HepG2 (cell line): ENCODE results near the gene CDH13. TPM values are rescaled to one million over a fixed set of nuclear protein-coding genes. Genes with fewer than 3 reads are reported as not detected.

Experiments used
- ATAC-seq: fragments of 200-7000 bp; cut with Tn5 transposase; 3 replicates; pipeline ENCODE4 v1.9.1; 2020; ENCODE audit warnings: mild to moderate bottlenecking, moderate library complexity
- BruUV-seq: library from RNA; stranded (reverse); fragments of 400-500 nt; replicated peaks from 2 replicates; lab custom pipeline; 2021; lab: Mats Ljungman, UMichigan
- CTCF ChIA-PET: fragments of 300-600 bp; formaldehyde crosslinking; extraction: SDS; loops from one replicate; lab custom pipeline; 2021; ENCODE audit warnings: low total read pairs, inconsistent platforms, low intra/inter-chr PET ratio; lab: Yijun Ruan, JAX
- POLR2A ChIA-PET: fragments of 350-600 bp; sonication (Branson Sonifier 250); formaldehyde crosslinking; loops from one replicate; lab custom pipeline; 2020; ENCODE audit warnings: antibody characterized with exemption, inconsistent platforms; lab: Yijun Ruan, JAX
- DNase-seq: peaks from one replicate; pipeline ENCODE4 v3.0.0-alpha.2; 2015; ENCODE audit warnings: low spot score
- FAIRE-seq: peaks from 3 replicates; lab custom pipeline; 2011; peaks lifted over from hg19 to GRCh38; lab: Jason Lieb, UNC
- H2AFZ ChIP-seq: one replicate; pipeline ENCODE4 v1.6.1; 2011; ENCODE audit warnings: low read length, inconsistent platforms
- H3K27ac ChIP-seq: fragments of 300-600 bp; 3 replicates; pipeline ENCODE4 v1.8.0; 2011; ENCODE audit warnings: mixed run types, mild to moderate bottlenecking, mixed read lengths, low read length, inconsistent platforms; ENCODE audit not compliant: insufficient read depth; ENCODE audit errors: extremely low read length
- H3K27me3 ChIP-seq, 2 experiments: fragments of 200-600 bp in 1 of 2; 2 replicates in 1 of 2; 3 replicates in 1 of 2; pipeline versions ENCODE4 v1.6.0 to v1.8.0; 2011; ENCODE audit warnings: low read length in 2 of 2, mild to moderate bottlenecking in 2 of 2, moderate library complexity in 2 of 2, inconsistent platforms in 1 of 2; ENCODE audit not compliant: insufficient read depth in 2 of 2, control insufficient read depth in 1 of 2
- H3K36me3 ChIP-seq, 2 experiments: fragments of 200-600 bp in 1 of 2; replicated peaks in 1 of 2; 2 replicates in 1 of 2; 3 replicates in 1 of 2; pipeline versions ENCODE4 v1.5.1 to v1.8.0; 2011; ENCODE audit warnings: low read length in 2 of 2, inconsistent platforms in 1 of 2; ENCODE audit not compliant: insufficient read depth in 2 of 2, control insufficient read depth in 1 of 2
- H3K4me1 ChIP-seq: 2 replicates; pipeline ENCODE4 v1.5.1; 2012; ENCODE audit warnings: low read length, inconsistent platforms; ENCODE audit not compliant: insufficient read depth
- H3K4me2 ChIP-seq: 2 replicates; pipeline ENCODE4 v1.6.0; 2011; ENCODE audit warnings: low read depth, low read length, inconsistent platforms
- H3K4me3 ChIP-seq, 3 experiments: fragments of 200-600 bp in 1 of 3; sonication (generic), shearing (Covaris generic) in 1 of 3; replicated peaks in 1 of 3; 2 replicates each; pipeline ENCODE4 v1.5.1; 2011 to 2016; ENCODE audit warnings: low read length in 3 of 3, inconsistent platforms in 2 of 3, low read depth in 2 of 3, mild to moderate bottlenecking in 2 of 3, control low read depth in 1 of 3, mixed read lengths in 1 of 3; ENCODE audit not compliant: insufficient read depth in 1 of 3
- H3K79me2 ChIP-seq: one replicate; pipeline ENCODE4 v1.6.1; 2011; ENCODE audit warnings: low read length, inconsistent platforms; ENCODE audit not compliant: insufficient read depth
- H3K9ac ChIP-seq: 2 replicates; pipeline ENCODE4 v1.6.0; 2011; ENCODE audit warnings: mild to moderate bottlenecking, low read depth, low read length, inconsistent platforms; ENCODE audit not compliant: insufficient read depth
- H3K9me3 ChIP-seq: 2 replicates; pipeline ENCODE4 v1.5.1; 2012; ENCODE audit warnings: mild to moderate bottlenecking, low read length
- H4K20me1 ChIP-seq: 2 replicates; pipeline ENCODE4 v1.6.0; 2011; ENCODE audit warnings: inconsistent platforms, mild to moderate bottlenecking, low read length, moderate library complexity; ENCODE audit not compliant: insufficient read depth
- CHD2 ChIP-seq: IDR thresholded peaks from 2 replicates; pipeline ENCODE4 v1.6.1; 2011; ENCODE audit warnings: low read depth, low read length, improper control_type of control experiment
- DMTF1 ChIP-seq: sonication (generic); formaldehyde crosslinking; IDR thresholded peaks from 2 replicates; pipeline ENCODE4 v1.4.0; 2020; ENCODE audit warnings: mild to moderate bottlenecking, missing genetic modification reagents
- REST ChIP-seq, 2 experiments: IDR thresholded peaks; 2 replicates each; pipeline ENCODE4 v1.6.1; 2011 to 2012; ENCODE audit warnings: low read length in 2 of 2, borderline replicate concordance in 1 of 2, low read depth in 1 of 2, mild to moderate bottlenecking in 1 of 2, moderate library complexity in 1 of 2
- ZNF333 ChIP-seq: sonication (generic); formaldehyde crosslinking; IDR thresholded peaks from 2 replicates; pipeline ENCODE4 v1.4.0; 2020; ENCODE audit warnings: mild to moderate bottlenecking, missing genetic modification reagents, borderline replicate concordance
- ZNF605 ChIP-seq: sonication (generic); formaldehyde crosslinking; IDR thresholded peaks from 2 replicates; pipeline ENCODE4 v1.8.0; 2022; ENCODE audit warnings: mild to moderate bottlenecking, missing genetic modification reagents
- ZNF644 ChIP-seq: IDR thresholded peaks from 2 replicates; pipeline ENCODE4 v1.6.1; 2016; ENCODE audit warnings: low read depth
- ZSCAN29 ChIP-seq: sonication (generic); formaldehyde crosslinking; conservative IDR thresholded peaks from 2 replicates; pipeline ENCODE4 v1.4.0; 2020; ENCODE audit warnings: mild to moderate bottlenecking, missing genetic modification reagents
- WGBS: methylation state at CpG from one replicate; pipeline ENCODE4 v1.1.6; 2017; ENCODE audit warnings: low lambda C conversion rate; 5-methylcytosine and 5-hydroxymethylcytosine counted together
- in situ Hi-C: cut with HindIII; loops from 2 replicates; pipeline ENCODE4 v1.10.0; 2017; ENCODE audit warnings: low pct_unique_long_range_greater_than_20kb; ENCODE audit not compliant: extremely low pct_ligation_motif_present
- intact Hi-C: fragments of 100-400 bp; cut with micrococcal nuclease; formaldehyde crosslinking; loops from one replicate; pipeline ENCODE4 v1.10.0; 2022; ENCODE audit not compliant: unreplicated experiment
- polyA plus RNA-seq, 8 experiments: library from polyadenylated mRNA; depleted of rRNA in 3 of 8; stranded (reverse) in 7 of 8; unstranded in 1 of 8; fragments of >200 nt; fragmentation: Illumina TruSeq in 4 of 8; extraction: Trizol in 4 of 8; gene quantifications; 2 replicates each; pipeline versions ENCODE4 v1.2.1 to v1.2.3, GENCODE V29; 2011 to 2016; ENCODE audit warnings: low read depth in 4 of 8, missing spikeins in 1 of 8, mixed read lengths in 1 of 8; ENCODE audit not compliant: insufficient read depth in 1 of 8
- total RNA-seq, 5 experiments: library from RNA; depleted of rRNA; stranded (reverse); fragments of >200 nt; fragmentation: Illumina TruSeq; extraction: Trizol; gene quantifications; 2 replicates each; pipeline ENCODE4 v1.2.3, GENCODE V29; 2016; ENCODE audit warnings: low read depth in 1 of 5

The CDH13 gene
- total and polyA plus RNA-seq, 2 of the 13 experiments (the other 11 are each of a cell fraction or from before 2014, with no cell fraction given), result not detected

- TF ChIP-seq ZNF605, result no peak
- no peak for TF ChIP-seq DMTF1 (CRISPR knock-in tag)
These were observed 181.3 kb downstream of the CDH13 start (continued) for GRCh38 chr16:82808036-82808435.

- DNase-seq (no peak), FAIRE-seq (no peak), ATAC-seq (no peak)
- no peaks in the 10 kb centered on the region for H3K9me3 ChIP-seq
- no peaks in the 10 kb centered on the region for H3K79me2 ChIP-seq
- no peaks in the 10 kb centered on the region for H3K4me1 ChIP-seq
- H3K4me2 ChIP-seq, result no peak overlapping the region
- no peaks in the 10 kb centered on the region for H3K36me3 ChIP-seq
- 22% methylated on average over 6 of the region's 6 CpGs for WGBS
- H3K9ac ChIP-seq, result no peak overlapping the region
- intact Hi-C loops (no loop called here), in situ Hi-C loops (no loop called here)
- POLR2A ChIA-PET, result no interaction called here
- BruUV-seq, result no TSS peak
- no peak overlapping the region for H3K4me3 ChIP-seq
- TF ChIP-seq ZNF644 (CRISPR knock-in tag) (no peak), REST (IDR thresholded peaks at IDR 0.05; ENCODE audit: borderline replicate concordance in 1 of 2, low read depth in 1 of 2, low read length in 2 of 2) (peak in 1 of 2 experiments; percentile 18; a peak in 1 of 4 replicates), ZNF333 (no peak), ZSCAN29 (CRISPR knock-in tag) (no peak), CHD2 (no peak)
- no peaks in the 10 kb centered on the region for H3K27me3 ChIP-seq
- CTCF ChIA-PET, result no interaction called here
- H2AFZ ChIP-seq, result no peak overlapping the region
- H4K20me1 ChIP-seq, result no peaks in the 10 kb centered on the region
- no peak overlapping the region for H3K27ac ChIP-seq
These were observed 183.3 kb downstream of the CDH13 start for GRCh38 chr16:82810077-82810476.
